GM21576 (cell line): ENCODE measurements around the gene HOTAIR.

Source experiments
- ATAC-seq: cut with Tn5 transposase; IDR thresholded peaks from one replicate; pipeline ENCODE4 v1.9.1; 2021; ENCODE audit warnings: mild to moderate bottlenecking, moderate library complexity; ENCODE audit not compliant: unreplicated experiment

Gene HOTAIR

DNA sequence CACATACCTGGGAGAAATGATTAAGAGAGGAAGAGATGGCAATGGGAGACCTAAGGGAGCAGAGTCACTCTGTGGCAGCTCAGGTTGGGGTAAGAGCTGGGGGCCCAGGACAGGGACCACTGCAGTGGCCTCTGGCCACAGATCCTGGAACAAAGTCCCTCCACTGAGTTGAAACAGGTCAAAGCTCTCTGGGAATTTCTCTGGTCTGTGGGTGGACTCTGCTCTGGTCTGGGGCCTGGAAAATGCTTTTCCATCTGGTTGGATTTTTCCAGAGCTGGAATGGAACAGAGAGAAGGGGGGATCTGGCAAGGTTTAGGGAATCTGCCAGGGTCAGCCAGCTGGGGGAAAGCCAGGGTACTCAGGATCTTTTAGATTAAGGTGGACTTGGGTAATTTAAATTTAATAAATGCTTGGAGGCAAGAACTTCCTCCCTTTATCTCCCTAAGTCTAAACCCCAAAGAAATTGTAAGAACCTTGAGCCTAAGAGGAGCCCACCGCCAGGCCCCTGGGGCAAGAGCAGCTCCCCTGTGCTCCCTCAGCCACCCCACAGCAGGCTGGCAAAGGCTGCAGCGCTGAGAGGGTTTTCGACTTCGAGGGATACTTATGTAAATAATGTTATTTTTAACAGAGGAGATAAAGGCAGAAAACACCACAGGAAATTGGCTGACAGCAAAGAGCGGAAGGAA lies 13.9 kb upstream of the HOTAIR start:
- ATAC-seq = no peak

DNA sequence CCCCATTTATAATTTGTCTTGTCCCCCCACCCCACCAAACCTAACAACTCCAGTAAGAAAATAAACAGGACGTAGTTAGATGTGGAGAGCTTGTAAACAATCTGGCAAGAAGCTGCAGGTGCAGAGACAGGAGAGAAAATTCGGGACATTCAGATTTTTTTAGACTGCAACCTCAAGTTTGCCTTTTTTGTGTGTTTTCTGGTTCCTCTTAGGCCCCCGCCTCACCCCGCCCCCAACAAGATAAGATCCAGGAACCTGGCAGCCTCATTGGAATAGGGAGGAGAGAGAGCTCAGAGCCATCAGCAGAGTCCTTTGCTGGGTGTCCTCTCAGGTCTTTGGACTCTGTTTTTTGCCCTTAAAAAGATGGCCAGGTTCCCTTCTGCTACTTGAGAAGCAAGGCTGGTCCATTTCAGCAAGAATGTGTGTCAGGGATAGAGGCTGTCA lies 13.1 kb upstream of the HOTAIR start:
- ATAC-seq = no peak

DNA sequence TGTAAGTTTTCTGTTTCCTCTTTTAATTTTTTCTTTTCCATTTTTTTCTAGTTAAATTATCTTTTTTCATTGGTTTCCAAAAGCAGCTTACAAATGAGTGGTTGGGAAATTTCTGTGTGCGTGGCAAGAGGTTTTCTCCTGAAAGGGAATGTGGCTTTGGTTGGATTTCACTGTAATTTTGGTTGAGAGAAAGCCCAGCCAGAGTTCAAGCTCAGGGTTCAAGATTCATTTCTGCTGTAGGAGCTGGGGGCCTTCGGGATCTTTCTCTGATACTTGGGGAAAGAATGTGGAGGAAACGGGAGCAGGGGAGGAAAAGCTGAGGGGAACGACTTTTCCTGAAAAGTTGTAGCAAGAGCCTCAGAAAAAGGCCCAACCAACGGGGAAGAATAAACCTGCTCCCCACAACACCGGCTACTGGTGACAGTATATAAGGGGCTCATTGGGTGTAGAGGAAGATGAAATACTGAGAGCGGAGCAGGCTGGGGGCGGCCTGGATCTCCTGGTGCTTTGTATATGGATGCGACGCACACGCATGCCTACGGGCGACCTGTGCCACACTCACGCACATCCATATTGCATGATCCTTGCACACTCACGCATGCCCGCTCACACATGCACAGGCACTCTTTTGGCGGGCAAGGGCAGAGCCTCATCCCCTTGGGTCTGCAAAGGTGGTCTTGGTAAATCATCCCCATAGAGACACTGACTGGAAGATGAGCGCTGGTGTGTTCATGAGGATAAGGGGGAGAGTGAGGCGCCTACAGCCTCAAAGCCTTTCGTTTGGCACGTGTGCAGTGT lies 12.1 kb upstream of the HOTAIR start:
- no peak for ATAC-seq

DNA sequence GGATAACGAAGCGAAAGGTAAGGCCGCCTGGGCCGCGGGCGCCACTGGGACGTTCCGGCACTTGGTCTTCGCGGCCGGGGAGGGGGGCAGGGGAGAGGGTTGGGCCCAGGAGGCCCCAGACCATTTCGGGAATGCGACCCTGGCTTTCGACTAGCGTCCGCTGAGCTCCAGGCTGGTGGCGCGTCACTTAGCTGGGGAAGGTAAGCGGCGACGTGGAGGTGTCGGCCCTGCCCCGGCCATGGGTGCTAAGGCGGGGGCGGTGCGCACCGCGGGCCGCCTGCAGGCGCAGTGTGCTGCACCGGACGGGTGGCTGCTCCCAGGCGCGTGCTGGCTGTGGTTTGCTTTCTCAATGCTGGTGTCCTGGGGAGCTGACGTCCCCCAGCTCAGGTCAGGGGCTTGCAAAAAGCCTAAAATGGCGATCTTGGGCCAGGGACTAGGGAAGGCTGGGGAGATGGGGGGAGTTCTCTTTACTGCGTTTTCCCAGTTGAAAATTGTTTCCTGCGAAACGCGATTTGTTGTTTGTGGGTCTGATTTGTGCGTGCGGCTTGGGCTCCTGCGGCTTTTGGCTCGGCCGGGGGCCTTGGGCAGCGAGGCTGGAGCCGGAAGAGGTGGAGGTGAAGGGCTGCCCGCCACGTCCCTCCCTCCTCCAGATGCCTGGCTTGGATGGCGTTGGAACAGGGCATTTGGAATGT lies 11.4 kb upstream of the HOTAIR start:
- ATAC-seq = no peak

DNA sequence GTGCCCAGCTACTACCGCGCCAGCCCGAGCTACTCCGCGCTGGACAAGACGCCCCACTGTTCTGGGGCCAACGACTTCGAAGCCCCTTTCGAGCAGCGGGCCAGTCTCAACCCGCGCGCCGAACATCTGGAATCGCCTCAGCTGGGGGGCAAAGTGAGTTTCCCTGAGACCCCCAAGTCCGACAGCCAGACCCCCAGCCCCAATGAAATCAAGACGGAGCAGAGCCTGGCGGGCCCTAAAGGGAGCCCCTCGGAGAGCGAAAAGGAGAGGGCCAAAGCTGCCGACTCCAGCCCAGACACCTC lies 10.9 kb upstream of the HOTAIR start:
- no peak for ATAC-seq

DNA sequence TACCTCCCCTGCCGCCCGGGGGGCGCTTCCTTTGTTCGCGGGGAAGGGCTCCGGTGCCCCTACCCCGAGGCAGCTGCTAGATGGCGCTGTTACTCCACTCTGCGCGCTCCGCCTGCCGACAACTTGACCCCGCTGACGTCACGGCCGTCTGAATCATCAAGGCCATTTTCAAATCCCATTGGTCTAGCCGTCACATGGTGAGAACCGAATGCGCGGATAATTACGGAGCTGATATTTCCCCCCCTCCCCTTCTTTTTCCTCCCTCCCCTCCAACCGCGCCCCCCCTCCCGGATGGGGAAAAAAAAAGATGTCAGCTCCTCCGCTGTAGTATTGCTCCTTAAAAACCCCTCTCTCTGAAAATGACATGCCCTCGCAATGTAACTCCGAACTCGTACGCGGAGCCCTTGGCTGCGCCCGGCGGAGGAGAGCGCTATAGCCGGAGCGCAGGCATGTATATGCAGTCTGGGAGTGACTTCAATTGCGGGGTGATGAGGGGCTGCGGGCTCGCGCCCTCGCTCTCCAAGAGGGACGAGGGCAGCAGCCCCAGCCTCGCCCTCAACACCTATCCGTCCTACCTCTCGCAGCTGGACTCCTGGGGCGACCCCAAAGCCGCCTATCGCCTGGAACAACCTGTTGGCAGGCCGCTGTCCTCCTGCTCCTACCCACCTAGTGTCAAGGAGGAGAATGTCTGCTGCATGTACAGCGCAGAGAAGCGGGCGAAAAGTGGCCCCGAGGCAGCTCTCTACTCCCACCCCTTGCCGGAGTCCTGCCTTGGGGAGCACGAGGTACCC lies 10.3 kb upstream of the HOTAIR start, which contains the start of gene HOXC10:
TSS of gene HOXC10 (plus strand) at position 246 of the 791 bp plus-strand sequence. CDS start at position 360, 114 bp downstream.
- ATAC-seq = no peak

DNA sequence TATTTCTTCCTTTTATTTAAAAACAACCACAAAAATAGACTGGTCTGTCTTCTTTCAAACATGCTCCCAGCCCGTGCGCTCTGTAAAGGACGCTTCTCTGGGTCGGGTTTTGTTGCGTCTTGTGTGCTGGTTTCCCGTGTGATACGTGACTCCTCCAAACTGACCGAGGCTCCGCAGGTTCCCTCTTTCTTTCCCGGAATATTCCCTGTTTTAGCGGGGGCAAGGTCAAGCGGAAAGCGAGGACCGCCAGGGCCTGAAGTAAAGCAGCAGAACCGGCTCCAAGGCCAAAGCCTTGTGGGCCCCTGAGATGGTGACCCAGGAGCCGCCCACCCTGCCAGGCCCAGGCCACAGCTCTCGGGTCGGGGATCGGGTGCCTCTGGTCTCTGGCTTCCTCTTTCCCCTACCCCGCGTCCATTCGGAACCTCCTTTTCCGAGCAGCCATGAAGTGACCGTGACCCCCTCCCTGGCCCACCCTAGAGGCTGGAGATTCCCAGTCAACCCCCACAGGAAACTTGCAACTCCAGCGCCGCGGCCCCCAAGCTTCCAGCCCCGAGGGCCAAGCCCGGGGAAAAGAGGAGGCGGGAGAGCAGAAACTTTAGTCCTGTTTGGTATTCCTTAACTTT lies 9.3 kb upstream of the HOTAIR start:
- no peak for ATAC-seq

DNA sequence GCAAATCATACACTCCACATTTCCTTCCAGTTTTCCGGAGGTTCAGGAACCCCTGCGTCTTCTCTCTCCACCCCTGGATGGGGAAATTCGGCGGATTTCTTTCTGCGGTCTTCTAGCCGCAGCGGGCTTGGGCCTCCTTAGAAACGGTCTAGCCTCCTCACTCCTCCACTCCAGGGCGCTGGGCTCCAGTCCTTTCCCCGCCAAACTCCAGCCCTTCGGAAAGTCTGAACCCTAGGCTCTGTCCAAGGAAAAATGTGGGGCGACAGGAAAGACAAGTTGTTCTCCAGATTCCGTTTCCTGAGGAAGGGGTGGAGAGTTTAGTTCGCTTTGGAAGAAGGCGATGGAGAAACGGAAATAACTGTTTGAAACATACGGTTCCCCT lies 8.8 kb upstream of the HOTAIR start:
- no peak for ATAC-seq

DNA sequence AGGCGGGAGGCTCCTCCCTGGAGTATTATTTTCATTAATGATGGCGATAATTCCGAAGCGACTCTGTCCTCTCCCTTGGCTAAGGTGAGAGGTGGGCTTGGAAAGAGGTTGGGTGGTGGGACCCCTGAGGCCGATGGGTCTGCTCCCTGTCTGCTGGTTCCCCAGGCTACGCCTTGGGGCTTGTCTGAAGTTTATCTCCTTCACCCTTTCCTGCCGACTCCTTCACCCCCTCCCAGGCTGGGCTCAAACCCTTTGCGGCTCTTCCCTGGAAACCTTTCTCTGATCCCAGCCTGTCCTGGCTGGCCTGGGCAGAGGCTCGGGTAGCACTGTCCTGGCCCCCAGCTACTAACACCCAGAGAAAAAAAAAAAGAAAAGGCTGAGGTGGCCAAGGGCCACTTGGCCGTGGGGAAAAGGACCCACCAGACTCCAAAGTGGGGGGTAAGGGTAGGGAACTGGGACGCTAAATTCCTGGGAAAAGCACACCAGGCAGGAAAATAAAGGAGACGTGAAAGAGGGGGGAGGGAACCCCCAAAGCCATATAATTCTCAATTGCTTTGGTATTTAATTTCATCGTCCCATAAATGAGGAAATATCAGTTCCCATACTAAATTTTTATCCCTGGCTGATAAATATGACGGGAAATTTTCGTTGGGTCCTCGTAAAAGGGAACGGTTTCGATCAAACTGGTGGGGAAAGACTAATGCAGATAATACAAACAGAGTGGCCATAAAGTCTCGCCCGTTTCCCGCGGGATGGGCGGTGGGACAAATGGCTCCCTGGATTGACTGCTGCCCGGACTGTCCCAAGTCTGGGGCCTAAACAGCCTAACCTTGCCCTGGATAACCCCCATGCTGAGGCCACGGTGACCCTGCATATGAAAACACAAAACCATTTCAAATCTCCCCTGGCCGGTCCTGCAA lies 8.2 kb upstream of the HOTAIR start:
- ATAC-seq = no peak

DNA sequence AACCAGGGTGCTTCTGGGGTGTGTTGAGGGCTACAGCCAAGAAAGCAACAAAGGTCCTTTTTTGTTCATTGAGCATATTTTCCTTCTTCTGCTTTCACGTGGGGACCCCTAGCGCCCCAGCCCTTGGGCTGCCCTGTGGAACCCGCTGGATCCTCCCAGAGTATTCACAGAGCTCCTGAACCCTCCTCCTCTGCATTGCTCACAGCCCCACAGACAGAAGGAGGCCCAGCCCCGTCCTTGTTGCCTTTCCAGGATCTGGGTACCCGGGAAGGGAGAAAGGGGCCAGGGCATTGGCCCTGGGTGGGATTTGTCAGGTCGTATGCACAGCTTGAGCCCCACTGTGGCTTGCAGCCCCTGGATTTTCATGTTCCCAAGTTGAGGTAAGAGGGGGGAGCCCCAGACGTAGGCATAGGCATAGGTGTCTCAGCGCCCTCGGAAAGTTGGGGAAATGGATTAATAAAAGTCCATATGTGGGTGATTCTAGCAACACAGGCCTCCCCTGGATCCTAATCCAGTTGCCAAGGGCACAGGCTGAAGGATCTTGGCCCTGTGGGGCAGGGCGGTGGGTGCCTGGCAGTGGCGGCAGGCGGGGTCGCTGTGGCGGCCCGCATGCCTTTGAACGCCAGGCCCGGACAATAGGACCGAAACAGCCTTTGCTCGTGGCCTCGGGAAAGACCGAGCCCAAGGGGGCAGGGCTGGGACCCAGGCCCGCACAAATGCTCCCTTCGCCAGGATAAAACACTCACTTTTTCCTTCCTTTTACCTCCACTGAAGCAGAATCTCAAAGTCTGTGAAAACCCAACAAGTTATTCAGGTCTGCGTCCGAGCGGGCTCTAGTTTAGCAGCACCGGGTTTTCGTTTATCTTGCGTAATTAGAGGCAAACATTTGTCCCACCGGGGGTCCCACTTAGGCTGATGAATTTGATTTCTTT lies 7.1 kb upstream of the HOTAIR start:
- ATAC-seq = no peak

DNA sequence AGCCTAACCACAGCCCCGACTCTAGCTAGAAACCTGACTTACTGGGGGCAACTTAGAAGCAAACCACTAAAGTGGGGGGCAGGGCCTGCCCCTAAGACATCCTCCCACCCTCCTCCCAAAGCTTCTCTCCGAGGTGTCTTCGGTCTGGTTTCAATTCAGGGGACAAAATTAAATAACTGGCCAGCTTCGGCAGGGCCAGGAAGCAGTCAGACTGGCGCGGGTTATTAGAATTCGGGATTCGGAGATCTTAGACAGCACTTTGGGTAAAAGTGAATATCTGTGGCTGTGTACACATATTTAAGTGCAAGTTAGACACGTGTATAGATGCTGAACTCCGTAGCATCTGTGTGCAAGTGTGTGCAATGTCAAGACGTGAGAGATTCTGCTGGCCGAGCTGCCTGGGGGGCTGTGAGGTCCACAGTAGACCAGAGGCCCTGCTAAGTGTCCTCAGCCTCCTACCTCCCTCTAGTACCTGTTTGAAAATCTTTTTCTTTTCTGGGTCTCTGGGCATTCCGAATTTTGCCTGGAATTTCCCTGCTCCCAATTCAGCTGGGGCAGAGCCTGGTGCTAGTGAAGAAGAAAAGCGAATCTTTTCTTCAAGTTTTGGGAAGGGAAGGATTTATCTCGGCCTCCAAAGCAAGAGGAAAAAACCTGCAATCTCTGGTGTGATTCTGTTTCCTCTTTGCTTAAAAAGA lies 6.2 kb upstream of the HOTAIR start:
- no peak for ATAC-seq

DNA sequence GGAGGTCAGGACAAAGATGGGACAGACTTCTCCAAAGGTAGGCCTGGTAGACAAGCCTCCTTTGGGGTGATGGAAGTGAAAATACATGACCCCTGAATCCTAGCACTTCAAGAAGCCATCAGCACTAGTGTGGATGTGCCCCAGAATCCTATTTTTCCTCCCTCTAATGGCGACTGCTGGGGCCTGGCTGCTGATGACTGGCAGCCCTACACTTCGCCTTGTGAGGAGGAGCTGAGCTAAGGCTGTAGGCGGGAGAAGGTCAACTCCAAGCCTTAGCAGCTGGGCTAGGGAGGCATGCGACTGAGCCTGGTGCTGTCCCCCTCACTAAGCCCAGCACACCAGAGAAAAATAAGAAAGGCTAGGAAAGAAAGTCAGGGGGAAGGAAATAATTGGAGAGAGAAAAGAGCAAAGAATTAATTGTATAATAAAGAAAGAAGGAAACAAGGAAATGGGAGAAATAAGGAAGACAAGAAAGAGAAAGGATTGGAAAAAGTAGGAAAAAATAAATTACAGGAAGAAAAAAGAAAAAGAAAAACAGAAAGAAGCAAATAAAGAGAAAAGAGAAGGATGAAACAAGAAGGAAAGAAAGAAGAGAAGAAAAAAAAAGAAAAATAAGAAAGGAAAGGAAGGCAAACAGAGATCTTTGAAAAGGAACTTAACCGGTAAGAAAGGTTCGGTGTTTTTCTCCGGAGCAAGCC lies 5.5 kb upstream of the HOTAIR start:
- no peak for ATAC-seq

DNA sequence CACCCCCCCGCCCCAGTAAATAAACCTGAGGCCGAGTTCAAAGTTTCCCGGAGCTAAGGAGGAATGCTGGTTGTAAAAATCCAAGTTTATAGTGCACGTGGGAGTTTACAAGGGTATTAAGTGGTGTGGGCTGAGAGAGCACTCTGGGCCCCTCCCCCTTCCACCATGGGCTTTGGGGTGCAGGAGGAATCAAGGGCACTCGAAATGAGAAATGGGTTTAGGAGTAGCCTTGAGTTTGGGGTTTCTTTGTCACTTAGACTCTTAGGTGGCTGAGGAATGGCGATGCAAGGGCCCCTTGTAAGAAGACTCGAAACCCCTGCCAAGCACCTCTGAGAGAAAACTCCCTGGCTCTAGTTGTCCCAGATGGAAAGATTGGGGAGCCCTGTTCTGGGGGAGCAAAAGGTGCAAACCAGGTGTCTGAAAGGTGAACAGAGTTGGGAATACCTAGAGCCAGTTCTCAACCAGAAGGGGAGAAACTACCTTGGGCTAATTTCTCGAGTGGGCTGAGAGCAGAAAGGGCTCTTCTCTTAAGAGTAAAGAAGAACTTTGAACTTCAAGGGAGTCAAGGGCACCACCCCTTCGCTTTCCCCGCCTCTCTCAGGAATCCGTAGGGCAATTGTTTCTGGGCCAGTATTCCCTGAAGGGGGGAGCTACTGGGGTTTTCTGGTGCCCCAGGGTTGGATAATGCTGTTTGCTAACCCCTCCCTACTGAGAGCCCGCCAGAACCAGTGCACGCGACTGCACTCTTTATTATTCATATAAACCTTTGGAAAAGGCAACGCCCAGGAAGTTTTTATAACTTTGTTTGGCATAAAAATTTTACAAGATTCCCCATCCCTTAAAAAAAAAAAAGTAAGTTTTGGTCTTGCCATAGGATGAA lies 4.0 kb upstream of the HOTAIR start:
- ATAC-seq = no peak

DNA sequence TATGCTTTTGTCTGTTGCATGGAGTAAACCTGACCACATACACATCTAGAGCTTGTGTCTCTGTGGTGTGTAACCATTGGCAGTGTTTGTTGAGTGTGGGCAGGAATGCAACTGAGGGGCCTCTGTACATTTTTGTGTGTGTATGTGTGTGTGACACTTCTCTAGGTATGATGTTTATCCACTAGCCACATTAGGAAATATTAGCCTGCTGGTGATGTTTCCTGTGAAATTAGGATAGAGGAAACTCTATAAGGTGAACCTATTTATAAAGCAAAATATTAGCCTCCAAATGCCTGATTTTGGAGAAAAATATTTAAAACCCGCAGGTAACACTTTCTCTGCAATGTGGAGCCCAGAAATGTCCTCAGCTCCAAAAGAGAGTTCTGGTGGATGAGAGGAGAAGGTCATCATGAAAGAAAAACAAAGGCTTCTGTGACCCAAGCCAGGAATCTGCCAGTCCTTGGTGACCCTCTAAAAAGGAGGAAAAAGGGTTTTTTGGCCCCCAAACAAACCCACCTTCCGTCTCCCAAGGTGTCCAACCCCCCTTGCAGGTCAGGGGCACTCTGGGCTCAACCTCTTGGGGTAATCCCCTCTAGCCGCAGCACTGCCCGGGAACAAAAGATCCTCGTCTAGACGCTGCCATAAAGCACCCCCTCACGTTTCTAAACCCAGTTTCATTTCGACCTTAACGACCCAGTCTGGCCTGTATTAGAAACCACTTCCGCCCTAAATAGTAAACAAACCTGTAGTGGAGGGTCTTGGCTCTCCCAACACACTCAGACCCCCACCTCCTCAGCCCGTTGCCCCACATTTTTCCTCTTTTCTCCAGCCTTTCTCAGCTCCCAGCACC lies 3.1 kb upstream of the HOTAIR start:
- ATAC-seq = no peak

DNA sequence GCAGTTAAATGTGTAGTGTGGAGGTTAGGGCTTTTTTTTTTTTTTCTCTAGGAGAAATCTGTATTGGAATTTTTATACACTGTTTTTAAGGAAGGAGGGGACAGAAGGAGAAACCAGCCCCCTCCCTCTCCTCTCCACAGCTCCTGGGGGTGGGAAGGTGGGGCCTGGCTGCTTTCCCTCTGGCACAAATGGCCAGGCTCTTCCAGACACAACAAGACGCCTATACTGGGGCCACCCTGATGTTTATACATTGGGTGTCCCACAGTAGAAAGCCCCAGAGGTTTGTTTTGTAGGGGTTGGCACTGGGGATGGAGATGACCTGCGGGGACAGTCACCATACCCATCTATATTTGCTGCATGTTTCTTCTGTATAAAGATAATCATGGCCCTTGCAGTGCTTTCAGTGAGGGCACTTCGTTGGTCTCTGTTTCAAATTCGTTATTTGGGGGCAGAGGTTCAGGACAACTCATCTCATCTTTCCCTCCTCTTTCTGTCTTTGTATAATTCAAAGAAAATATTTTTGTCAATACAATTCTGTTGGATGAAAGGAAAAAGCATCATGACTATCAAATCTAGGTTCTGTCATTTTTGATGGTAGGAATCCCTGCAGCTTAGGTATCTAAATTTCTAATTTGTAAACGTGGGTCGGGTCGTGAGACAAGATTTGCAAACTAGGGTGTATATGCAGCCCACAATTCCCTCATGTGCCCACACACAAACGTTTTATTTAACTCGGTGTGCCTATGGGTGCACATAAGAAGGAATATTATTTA lies 2.3 kb upstream of the HOTAIR start:
- ATAC-seq = no peak
